Measurements from ENCODE around the gene TTC39A.

DNA sequence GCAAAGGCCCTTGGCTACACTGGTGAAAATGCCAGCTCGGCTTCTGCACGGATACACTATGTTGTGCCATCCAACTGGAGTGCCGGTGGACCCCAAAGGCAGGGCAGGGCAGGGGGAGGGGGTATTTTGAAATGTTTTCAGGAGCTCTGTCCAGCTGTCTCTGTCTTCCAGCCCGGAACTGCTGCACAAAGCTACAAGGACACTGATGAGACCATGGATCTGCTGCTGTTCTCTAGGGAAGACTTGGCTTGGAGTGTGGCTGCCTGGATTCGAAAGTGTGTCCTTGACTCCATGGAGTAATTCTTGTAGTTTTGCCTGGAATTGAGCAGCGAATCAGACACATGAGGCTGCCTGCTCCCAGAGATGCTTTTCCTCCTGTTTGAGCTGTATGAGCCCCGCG is 42.4 kb downstream of the TTC39A start:
- no peak for TF ChIP-seq CTCF (IDR thresholded peaks at IDR 0.05; ENCODE audit: low read depth, low read length)
- TF ChIP-seq POLR2A (IDR thresholded peaks at IDR 0.05; ENCODE audit: extremely low read depth, insufficient read length), result no peak
- TF ChIP-seq MAX (IDR thresholded peaks at IDR 0.05; ENCODE audit: low read depth, low read length), result no peak
- TF ChIP-seq MYC (IDR thresholded peaks at IDR 0.05; ENCODE audit: low read depth, low read length), result no peak

Data from NB4 (cell line).